Keratinocyte (primary cell): ENCODE results near the gene TMTC2. TPM values are rescaled to one million over a fixed set of nuclear protein-coding genes. Genes with fewer than 3 reads are reported as not detected.

Experiments used
- DNase-seq: peaks from one replicate; pipeline ENCODE4 v3.0.0-alpha.2; 2011; ENCODE audit warnings: low read depth, missing footprints, low spot score
- FAIRE-seq: peaks from 2 replicates; lab custom pipeline; 2011; peaks lifted over from hg19 to GRCh38; lab: Jason Lieb, UNC
- H2AFZ ChIP-seq: 2 replicates; pipeline ENCODE4 v1.6.0; 2012; ENCODE audit warnings: low read length, control low read depth, inconsistent platforms; ENCODE audit not compliant: control insufficient read depth
- H3K27ac ChIP-seq: 2 replicates; pipeline ENCODE4 v1.5.1; 2011; ENCODE audit warnings: low read length; ENCODE audit not compliant: control insufficient read depth, insufficient read depth
- H3K27me3 ChIP-seq: 3 replicates; pipeline ENCODE4 v1.6.0; 2011; ENCODE audit warnings: low read length; ENCODE audit not compliant: control insufficient read depth, insufficient read depth; ENCODE audit errors: extremely low read depth
- H3K36me3 ChIP-seq, 2 experiments: 2 replicates in 1 of 2; 3 replicates in 1 of 2; pipeline ENCODE4 v1.5.1; 2011; ENCODE audit warnings: low read length in 2 of 2, mild to moderate bottlenecking in 1 of 2; ENCODE audit not compliant: control insufficient read depth in 2 of 2, insufficient read depth in 2 of 2; ENCODE audit errors: extremely low read depth in 1 of 2
- H3K4me1 ChIP-seq: 3 replicates; pipeline ENCODE4 v1.5.1; 2011; ENCODE audit warnings: low read length; ENCODE audit not compliant: control insufficient read depth, insufficient read depth; ENCODE audit errors: extremely low read depth
- H3K4me2 ChIP-seq: 3 replicates; pipeline ENCODE4 v1.6.0; 2011; ENCODE audit warnings: low read depth, low read length; ENCODE audit not compliant: control insufficient read depth, insufficient read depth; ENCODE audit errors: extremely low read depth
- H3K4me3 ChIP-seq, 3 experiments: fragments of 200-600 bp in 1 of 3; sonication (generic) in 1 of 3; 2 replicates in 2 of 3; 3 replicates in 1 of 3; pipeline ENCODE4 v1.5.1; 2011 to 2016; ENCODE audit warnings: low read length in 3 of 3, mild to moderate bottlenecking in 3 of 3, control low read depth in 2 of 3, inconsistent platforms in 1 of 3, low read depth in 1 of 3, mixed read lengths in 1 of 3, mixed run types in 1 of 3, moderate library complexity in 1 of 3; ENCODE audit not compliant: control insufficient read depth in 2 of 3, insufficient read depth in 2 of 3; ENCODE audit errors: extremely low read depth in 1 of 3
- H3K79me2 ChIP-seq: 2 replicates; pipeline ENCODE4 v1.6.0; 2012; ENCODE audit warnings: low read length; ENCODE audit not compliant: control insufficient read depth, insufficient read depth
- H3K9ac ChIP-seq: 3 replicates; pipeline ENCODE4 v1.6.0; 2011; ENCODE audit warnings: low read length; ENCODE audit not compliant: control insufficient read depth, insufficient read depth; ENCODE audit errors: extremely low read depth
- H3K9me1 ChIP-seq: 3 replicates; pipeline ENCODE4 v1.6.0; 2011; ENCODE audit warnings: low read length; ENCODE audit not compliant: control insufficient read depth, insufficient read depth; ENCODE audit errors: extremely low read depth
- H3K9me3 ChIP-seq: 2 replicates; pipeline ENCODE4 v1.5.1; 2012; ENCODE audit warnings: low read depth, low read length; ENCODE audit not compliant: control insufficient read depth
- H4K20me1 ChIP-seq: 3 replicates; pipeline ENCODE4 v1.6.0; 2011; ENCODE audit warnings: low read length; ENCODE audit not compliant: control insufficient read depth, insufficient read depth; ENCODE audit errors: extremely low read depth
- CTCF ChIP-seq, 3 experiments: IDR thresholded peaks in 1 of 3; conservative IDR thresholded peaks in 1 of 3; optimal IDR thresholded peaks in 1 of 3; 2 replicates in 2 of 3; 3 replicates in 1 of 3; pipeline versions ENCODE3 to v1.5.1; 2011; ENCODE audit warnings: low read length in 3 of 3, mild to moderate bottlenecking in 3 of 3, moderate library complexity in 2 of 3, control low read depth in 1 of 3, inconsistent platforms in 1 of 3; ENCODE audit not compliant: insufficient read depth in 2 of 3; ENCODE audit errors: extremely low read depth in 1 of 3
- EZH2 ChIP-seq: IDR thresholded peaks from one replicate; pipeline ENCODE4 v1.6.1; 2012; ENCODE audit warnings: inconsistent platforms, mild to moderate bottlenecking, low read length, moderate library complexity
- dilution Hi-C: fragments of 300-500 bp; cut with MboI; formaldehyde crosslinking; loops from one replicate; pipeline ENCODE4 v1.7.0; 2020; ENCODE audit warnings: low sequenced_read_pairs; ENCODE audit not compliant: extremely low pct_ligation_motif_present
- polyA plus RNA-seq, 5 experiments: library from polyadenylated mRNA; depleted of rRNA in 3 of 5; stranded (reverse) in 3 of 5; stranded (forward) in 1 of 5; unstranded in 1 of 5; fragments of >200 nt; gene quantifications; 1 replicate in 1 of 5; 2 replicates in 3 of 5; 3 replicates in 1 of 5; pipeline versions ENCODE4 v1.2.1 to v1.2.3, GENCODE V29; 2011 to 2012; ENCODE audit warnings: missing spikeins in 2 of 5, low read depth in 1 of 5, low replicate concordance in 1 of 5

Gene TMTC2
- polyA plus RNA-seq, 1 donor (not counting 4 experiments of a cell fraction or from before 2014, with no cell fraction given): 3.8 TPM

DNA sequence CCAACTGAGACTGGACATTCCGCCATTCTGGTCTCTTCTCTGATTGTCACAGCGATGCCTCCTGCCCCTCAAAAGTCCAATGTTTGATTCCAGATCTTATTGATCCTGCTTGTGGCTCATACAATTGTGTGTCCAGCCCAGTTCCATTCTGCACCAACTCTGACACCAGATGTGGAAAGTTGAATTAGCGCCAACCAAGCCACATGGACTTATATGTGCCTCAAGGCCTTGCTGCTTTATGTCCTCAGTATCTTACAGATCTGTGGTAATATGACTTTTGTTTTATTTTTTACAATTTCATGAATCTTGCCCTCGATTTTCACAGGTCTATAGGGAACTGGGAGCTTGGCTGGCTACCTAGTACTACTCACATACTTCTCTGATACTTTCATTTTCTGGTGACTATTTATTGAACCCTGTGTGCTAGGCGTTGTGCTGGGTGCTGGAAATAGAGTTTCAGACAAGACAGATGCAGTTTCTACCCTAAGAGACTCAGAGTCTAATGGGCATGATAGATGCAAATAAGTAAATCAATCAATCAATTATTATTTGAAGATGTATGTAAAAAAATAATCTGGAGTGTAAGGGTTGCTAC, 472.0 kb downstream of the TMTC2 start:
- Histone ChIP-seq H3K4me2 (no peak overlapping the region), H3K27me3 (no peaks in the 10 kb centered on the region), H3K9me3 (no peaks in the 10 kb centered on the region), H3K36me3 (no peaks in the 10 kb centered on the region), H3K79me2 (no peaks in the 10 kb centered on the region), H3K4me3 (no peak overlapping the region), H2AFZ (no peak overlapping the region), H4K20me1 (no peaks in the 10 kb centered on the region), H3K9ac (no peak overlapping the region), H3K27ac (no peak overlapping the region), H3K9me1 (no peaks in the 10 kb centered on the region), H3K4me1 (no peaks in the 10 kb centered on the region)
- dilution Hi-C loops: no loop called here
- DNase-seq: no peak
- TF ChIP-seq EZH2 (no peak), CTCF (optimal IDR thresholded peaks at IDR 0.05 in 1 of 3, IDR thresholded peaks at IDR 0.05 in 1 of 3, conservative IDR thresholded peaks at IDR 0.05 in 1 of 3; ENCODE audit: extremely low read depth in 1 of 3, insufficient read depth in 2 of 3, low read length in 3 of 3) (no peak)
- FAIRE-seq: no peak

GRCh38 chr12:83161456-83161855, 474.8 kb downstream of the TMTC2 start:
- TF ChIP-seq EZH2 (no peak), CTCF (optimal IDR thresholded peaks at IDR 0.05 in 1 of 3, IDR thresholded peaks at IDR 0.05 in 1 of 3, conservative IDR thresholded peaks at IDR 0.05 in 1 of 3; ENCODE audit: extremely low read depth in 1 of 3, insufficient read depth in 2 of 3, low read length in 3 of 3) (no peak)
- Histone ChIP-seq H2AFZ (no peak overlapping the region), H3K27ac (no peak overlapping the region), H3K9me1 (no peaks in the 10 kb centered on the region), H3K4me1 (no peaks in the 10 kb centered on the region), H3K36me3 (no peaks in the 10 kb centered on the region), H3K4me2 (no peak overlapping the region), H3K79me2 (no peaks in the 10 kb centered on the region), H3K9ac (no peak overlapping the region), H3K27me3 (no peaks in the 10 kb centered on the region), H3K9me3 (no peaks in the 10 kb centered on the region), H3K4me3 (no peak overlapping the region), H4K20me1 (no peaks in the 10 kb centered on the region)
- DNase-seq (peak; percentile 7), FAIRE-seq (no peak)
- dilution Hi-C loops: no loop called here
